HG03439 (cell line): ENCODE measurements around the gene ZNF25.
"Not testable (repeated sequence)": the region's sequence is repeated elsewhere in the genome, so short reads cannot be mapped to it uniquely, and the experiment has no call there.

ENCODE experiments used
- ATAC-seq: cut with Tn5 transposase; IDR thresholded peaks from one replicate; pipeline ENCODE4 v1.9.1; 2021; ENCODE audit warnings: mild to moderate bottlenecking, moderate library complexity; ENCODE audit not compliant: unreplicated experiment

Gene ZNF25

GRCh38 chr10:37976091-37976879 is at the start of gene ZNF25:
Gene ZNF25 (minus strand): TSS chr10:37976647. CDS start chr10:37971722, 4,925 bp downstream.
- peak; percentile 98 for ATAC-seq

- peak; percentile 78 for ATAC-seq
Observed at GRCh38 chr10:38025283-38025682, 48.8 kb upstream of the ZNF25 start.

GRCh38 chr10:38019124-38019523 is 42.7 kb upstream of the ZNF25 start:
- ATAC-seq, result not testable (repeated sequence)

GRCh38 chr10:38016354-38016753 is 39.9 kb upstream of the ZNF25 start:
- no peak for ATAC-seq

GRCh38 chr10:38010119-38010903 is 33.9 kb upstream of the ZNF25 start, which contains the start of gene ZNF33A:
Gene ZNF33A (plus strand): TSS chr10:38010675. CDS start chr10:38012342, 1,667 bp downstream.
- ATAC-seq, result peak; percentile 86

GRCh38 chr10:38007991-38008390 is 31.5 kb upstream of the ZNF25 start:
- ATAC-seq, result no peak

GRCh38 chr10:38007551-38007950 is 31.1 kb upstream of the ZNF25 start:
- ATAC-seq, result no peak

- no peak for ATAC-seq
Observed at GRCh38 chr10:38003588-38003987, 27.1 kb upstream of the ZNF25 start.

GRCh38 chr10:38003026-38003425 is 26.6 kb upstream of the ZNF25 start:
- ATAC-seq, result no peak

- ATAC-seq, result not testable (repeated sequence)
Observed at GRCh38 chr10:38000474-38000873, 24.0 kb upstream of the ZNF25 start.

GRCh38 chr10:37998920-37999319 is 22.5 kb upstream of the ZNF25 start:
- ATAC-seq, result not testable (repeated sequence)

- no peak for ATAC-seq
Observed at GRCh38 chr10:37992083-37992482, 15.6 kb upstream of the ZNF25 start.

GRCh38 chr10:37991655-37992054 is 15.2 kb upstream of the ZNF25 start:
- no peak for ATAC-seq

- ATAC-seq, result no peak
Observed at GRCh38 chr10:37976880-37977203, 395 bp upstream of the ZNF25 start.

GRCh38 chr10:37975401-37975991 is 951 bp downstream of the ZNF25 start:
- ATAC-seq, result no peak

- ATAC-seq, result no peak
Observed at GRCh38 chr10:37972396-37972795, 4.1 kb downstream of the ZNF25 start.

GRCh38 chr10:37965006-37965405 is 11.4 kb downstream of the ZNF25 start:
- ATAC-seq, result no peak

- no peak for ATAC-seq
Observed at GRCh38 chr10:37960591-37961137, 15.8 kb downstream of the ZNF25 start.

GRCh38 chr10:37957841-37958240 is 18.6 kb downstream of the ZNF25 start:
- no peak for ATAC-seq

- no peak for ATAC-seq
Observed at GRCh38 chr10:37952926-37953325, 23.5 kb downstream of the ZNF25 start.

- ATAC-seq, result no peak
Observed at GRCh38 chr10:37952043-37952755, 24.2 kb downstream of the ZNF25 start.
